ENCODE measurements around the gene CENPA.

GRCh38 chr2:26746934-26747333 is 38.9 kb upstream of the CENPA start:
- TF ChIP-seq CTCF (IDR thresholded peaks at IDR 0.05), result no peak
- TF ChIP-seq POLR2AphosphoS5 (IDR thresholded peaks at IDR 0.05; ENCODE audit: low read depth, low read length), result no peak
